Measurements from ENCODE around the gene MSH5.

Gene MSH5

DNA sequence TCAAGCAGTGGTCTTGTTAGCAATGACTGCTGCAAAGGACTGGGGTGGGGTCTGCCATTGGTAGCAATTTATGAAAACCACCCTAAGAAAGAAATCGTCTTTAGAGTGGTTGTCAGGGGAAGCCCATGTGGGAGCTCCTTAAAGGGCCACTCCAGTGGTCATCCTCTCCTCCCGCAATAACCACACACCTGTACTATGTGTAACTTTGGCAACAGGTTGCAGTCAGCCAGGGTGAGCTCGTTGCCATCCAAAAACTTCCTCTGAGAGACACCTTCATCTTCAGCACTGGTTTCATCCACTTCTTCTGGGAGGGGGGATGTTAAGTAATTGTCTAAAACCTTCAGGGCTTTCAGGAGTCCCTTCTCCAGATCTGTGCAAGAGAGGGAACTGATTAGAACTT is 7.8 kb upstream of the MSH5 start:
- H3K79me2 ChIP-seq = no peaks in the 10 kb centered on the region
- no peaks in the 10 kb centered on the region for H3K36me3 ChIP-seq (ENCODE audit: control insufficient read depth, insufficient read depth, low read length)
- H3K27me3 ChIP-seq (ENCODE audit: control insufficient read depth, insufficient read depth, low read length) = no peaks in the 10 kb centered on the region
- H3K9ac ChIP-seq = no peak overlapping the region
- H3K4me3 ChIP-seq (ENCODE audit: low read depth, low read length) = no peak overlapping the region
- H3K27ac ChIP-seq = no peak overlapping the region
- peaks cover 5% of the 10 kb centered on the region for H3K4me1 ChIP-seq
- no peak overlapping the region for H3K4me2 ChIP-seq (ENCODE audit: low read length)
- no peak overlapping the region for H2AFZ ChIP-seq
- no peaks in the 10 kb centered on the region for H3K9me3 ChIP-seq (ENCODE audit: control insufficient read depth, low read length)
- TF ChIP-seq CTCF (IDR thresholded peaks at IDR 0.05) = no peak

DNA sequence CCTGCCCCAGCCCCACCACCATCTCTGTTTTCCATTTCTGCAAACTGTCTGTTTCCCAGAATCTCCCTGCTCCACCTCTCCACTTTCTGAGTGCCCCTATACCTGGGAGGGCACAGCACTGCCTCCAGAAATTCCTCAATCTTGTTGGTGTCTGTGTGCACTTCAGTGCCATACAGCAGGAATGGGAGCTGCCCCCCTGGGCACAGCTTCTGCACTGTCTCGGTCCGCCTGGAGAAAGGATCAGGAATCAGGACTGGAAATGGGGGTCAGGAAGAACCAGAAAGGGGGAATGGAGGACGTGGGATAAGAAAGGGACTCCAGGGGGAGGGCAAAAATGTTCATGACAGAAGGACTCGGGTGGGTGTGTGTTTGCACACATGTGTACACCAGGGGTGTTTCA is 6.1 kb upstream of the MSH5 start:
- no peaks in the 10 kb centered on the region for H3K9me3 ChIP-seq (ENCODE audit: control insufficient read depth, low read length)
- H3K27ac ChIP-seq = no peak overlapping the region
- H3K4me2 ChIP-seq (ENCODE audit: low read length) = no peak overlapping the region
- H3K27me3 ChIP-seq (ENCODE audit: control insufficient read depth, insufficient read depth, low read length) = no peaks in the 10 kb centered on the region
- H3K9ac ChIP-seq = no peak overlapping the region
- H3K36me3 ChIP-seq (ENCODE audit: control insufficient read depth, insufficient read depth, low read length) = no peaks in the 10 kb centered on the region
- TF ChIP-seq CTCF (IDR thresholded peaks at IDR 0.05) = no peak
- no peak overlapping the region for H2AFZ ChIP-seq
- H3K4me1 ChIP-seq = peaks cover 5% of the 10 kb centered on the region
- no peaks in the 10 kb centered on the region for H3K79me2 ChIP-seq
- no peak overlapping the region for H3K4me3 ChIP-seq (ENCODE audit: low read depth, low read length)

DNA sequence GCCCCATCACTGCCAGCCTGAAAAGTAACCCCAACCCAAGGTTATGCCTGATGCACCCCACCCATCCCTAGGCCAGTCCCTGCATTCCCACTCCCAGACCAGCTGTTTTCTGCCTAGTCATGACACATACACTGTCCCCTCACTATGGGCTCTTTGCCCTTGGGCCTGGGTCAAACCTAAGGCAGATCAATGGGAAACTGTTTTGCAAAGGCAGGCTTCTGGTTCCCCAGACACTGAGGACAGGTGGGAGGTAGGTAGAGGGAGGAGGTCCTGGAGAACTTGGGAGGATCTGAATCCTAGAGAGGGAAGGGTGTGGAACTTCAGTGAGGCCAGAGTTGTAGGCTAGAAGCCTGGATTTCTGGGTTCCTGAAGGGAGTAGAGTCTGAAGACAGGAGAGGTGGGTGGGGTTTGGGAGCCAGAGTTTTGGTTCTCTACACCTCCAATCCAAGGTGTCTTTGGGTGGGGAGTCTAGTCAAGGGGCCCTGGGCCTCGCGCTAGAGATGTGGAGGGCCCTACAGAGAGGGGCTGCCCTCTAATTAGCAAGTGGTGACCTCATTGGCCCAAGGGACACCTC is 5.5 kb upstream of the MSH5 start:
- Histone ChIP-seq H3K4me3 (ENCODE audit: low read depth, low read length) (peak overlapping the region; percentile 99), H3K4me1 (peaks cover 8% of the 10 kb centered on the region), H3K9me3 (ENCODE audit: control insufficient read depth, low read length) (no peaks in the 10 kb centered on the region), H2AFZ (no peak overlapping the region), H3K9ac (no peak overlapping the region), H3K27me3 (ENCODE audit: control insufficient read depth, insufficient read depth, low read length) (no peaks in the 10 kb centered on the region), H3K36me3 (ENCODE audit: control insufficient read depth, insufficient read depth, low read length) (no peaks in the 10 kb centered on the region), H3K4me2 (ENCODE audit: low read length) (peak overlapping the region; percentile 95), H3K27ac (peak overlapping the region; percentile 84), H3K79me2 (no peaks in the 10 kb centered on the region)
- no peak for TF ChIP-seq CTCF (IDR thresholded peaks at IDR 0.05)

DNA sequence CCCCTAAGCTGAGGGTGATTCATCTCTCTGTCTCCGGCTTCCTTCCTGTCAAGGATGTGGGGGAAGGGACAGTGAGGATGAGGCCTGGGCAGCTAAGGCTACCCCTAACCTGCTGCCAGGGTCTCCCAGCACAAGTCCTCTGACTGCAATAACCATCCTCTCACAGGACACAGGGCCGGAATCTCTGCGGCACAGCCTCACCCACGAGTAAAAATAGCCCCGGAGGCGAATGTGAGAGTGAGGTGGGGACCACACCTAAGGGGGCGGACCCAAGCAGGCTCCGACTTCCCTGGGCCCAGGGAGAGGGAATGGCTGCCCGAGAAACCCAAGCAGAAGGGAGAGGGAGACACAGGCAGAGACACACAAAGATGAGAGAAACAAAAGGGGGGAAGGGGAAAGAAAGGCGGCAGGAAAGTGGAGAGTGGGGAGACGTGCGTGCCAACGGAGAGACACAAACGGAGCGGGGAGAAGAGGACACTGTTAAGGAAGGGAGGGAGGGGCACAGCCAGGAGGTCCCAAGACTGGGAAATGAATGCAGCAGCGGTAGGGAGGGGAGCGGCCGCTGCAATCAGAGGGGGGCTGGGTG is 4.9 kb upstream of the MSH5 start:
- peak overlapping the region; percentile 95 for H3K4me2 ChIP-seq (ENCODE audit: low read length)
- peaks cover 9% of the 10 kb centered on the region for H3K4me1 ChIP-seq
- H3K9me3 ChIP-seq (ENCODE audit: control insufficient read depth, low read length) = no peaks in the 10 kb centered on the region
- no peaks in the 10 kb centered on the region for H3K79me2 ChIP-seq
- peak overlapping the region; percentile 84 for H3K27ac ChIP-seq
- H2AFZ ChIP-seq = peak overlapping the region; percentile 29
- peak overlapping the region; percentile 99 for H3K4me3 ChIP-seq (ENCODE audit: low read depth, low read length)
- TF ChIP-seq CTCF (IDR thresholded peaks at IDR 0.05) = no peak
- no peaks in the 10 kb centered on the region for H3K27me3 ChIP-seq (ENCODE audit: control insufficient read depth, insufficient read depth, low read length)
- no peaks in the 10 kb centered on the region for H3K36me3 ChIP-seq (ENCODE audit: control insufficient read depth, insufficient read depth, low read length)
- H3K9ac ChIP-seq = no peak overlapping the region
